Measurements from ENCODE around the gene OR6T1.

The OR6T1 gene

GRCh38 chr11:123903932-123904331 is 39.7 kb downstream of the OR6T1 start:
- no peak for TF ChIP-seq CTCF (IDR thresholded peaks at IDR 0.05; ENCODE audit: low read length, missing control alignments)
- no peak for DNase-seq (ENCODE audit: low read depth)

GRCh38 chr11:123901867-123902266 is 41.8 kb downstream of the OR6T1 start, which contains the start of gene OR8D4:
Gene OR8D4 (plus strand): TSS chr11:123902167. CDS start chr11:123906432, 4,265 bp downstream.
- no peak within 1 kb of the TSS for H3K4me3 ChIP-seq (replicated peaks; ENCODE audit: low read depth, low read length)
- no peak for DNase-seq (ENCODE audit: low read depth)
- no peak for TF ChIP-seq CTCF (IDR thresholded peaks at IDR 0.05; ENCODE audit: low read length, missing control alignments)

More at GRCh38 chr11:123903932-123904331, 39.7 kb downstream of the OR6T1 start:
- H3K4me3 ChIP-seq (replicated peaks; ENCODE audit: low read depth, low read length): no peak overlapping the region

- TF ChIP-seq CTCF (IDR thresholded peaks at IDR 0.05; ENCODE audit: low read length, missing control alignments): no peak
Measured at GRCh38 chr11:123899792-123900191, 43.8 kb downstream of the OR6T1 start.

More at GRCh38 chr11:123899792-123900191, 43.8 kb downstream of the OR6T1 start:
- H3K4me3 ChIP-seq (replicated peaks; ENCODE audit: low read depth, low read length): no peak overlapping the region
- DNase-seq (ENCODE audit: low read depth): no peak
